ENCODE results near the gene NOL3. TPM values are rescaled to one million over a fixed set of nuclear protein-coding genes. Genes with fewer than 3 reads are reported as not detected.

The NOL3 gene
- total RNA-seq, 1 experiment from 2014 or later, result 58.9 TPM

GRCh38 chr16:67170949-67171649 is 761 bp downstream of the NOL3 start:
- DNase-seq (ENCODE audit: low read depth), result no peak

GRCh38 chr16:67173323-67173722 is 3.0 kb downstream of the NOL3 start:
- no peak for DNase-seq (ENCODE audit: low read depth)

DNA sequence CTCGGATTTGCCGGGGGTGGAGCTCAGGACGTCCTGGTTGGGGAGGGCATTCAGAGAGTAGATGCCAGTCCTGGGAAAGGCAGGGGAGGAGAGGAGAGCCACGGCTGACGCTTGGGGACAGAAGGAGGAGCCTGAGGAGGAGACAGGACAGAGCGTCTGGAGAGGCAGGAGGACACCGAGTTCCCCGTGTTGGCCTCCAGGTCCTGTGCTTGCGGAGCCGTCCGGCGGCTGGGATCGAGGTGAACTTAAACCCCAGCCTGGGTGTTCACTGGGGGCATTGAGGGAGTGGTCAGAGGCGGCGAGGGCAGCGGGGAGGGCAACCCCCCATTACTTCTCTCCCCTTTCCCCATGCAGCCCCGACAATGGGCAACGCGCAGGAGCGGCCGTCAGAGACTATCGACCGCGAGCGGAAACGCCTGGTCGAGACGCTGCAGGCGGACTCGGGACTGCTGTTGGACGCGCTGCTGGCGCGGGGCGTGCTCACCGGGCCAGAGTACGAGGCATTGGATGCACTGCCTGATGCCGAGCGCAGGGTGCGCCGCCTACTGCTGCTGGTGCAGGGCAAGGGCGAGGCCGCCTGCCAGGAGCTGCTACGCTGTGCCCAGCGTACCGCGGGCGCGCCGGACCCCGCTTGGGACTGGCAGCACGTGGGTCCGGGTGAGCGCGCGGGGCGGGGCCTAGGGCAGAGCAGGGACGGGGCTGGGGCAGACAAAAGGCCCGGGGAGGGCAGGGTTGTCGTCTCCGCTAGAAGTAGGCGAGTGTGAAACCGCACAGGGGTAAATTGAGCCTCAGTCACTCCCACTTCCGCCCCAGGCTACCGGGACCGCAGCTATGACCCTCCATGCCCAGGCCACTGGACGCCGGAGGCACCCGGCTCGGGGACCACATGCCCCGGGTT is 3.7 kb downstream of the NOL3 start:
- peak; percentile 91 for DNase-seq (ENCODE audit: low read depth)

GRCh38 chr16:67174706-67175231 is 4.4 kb downstream of the NOL3 start:
- DNase-seq (ENCODE audit: low read depth), result no peak

GRCh38 chr16:67176662-67177061 is 6.3 kb downstream of the NOL3 start:
- no peak for DNase-seq (ENCODE audit: low read depth)

- no peak for DNase-seq (ENCODE audit: low read depth)
Observed at GRCh38 chr16:67177743-67178699, 7.7 kb downstream of the NOL3 start.

DNA sequence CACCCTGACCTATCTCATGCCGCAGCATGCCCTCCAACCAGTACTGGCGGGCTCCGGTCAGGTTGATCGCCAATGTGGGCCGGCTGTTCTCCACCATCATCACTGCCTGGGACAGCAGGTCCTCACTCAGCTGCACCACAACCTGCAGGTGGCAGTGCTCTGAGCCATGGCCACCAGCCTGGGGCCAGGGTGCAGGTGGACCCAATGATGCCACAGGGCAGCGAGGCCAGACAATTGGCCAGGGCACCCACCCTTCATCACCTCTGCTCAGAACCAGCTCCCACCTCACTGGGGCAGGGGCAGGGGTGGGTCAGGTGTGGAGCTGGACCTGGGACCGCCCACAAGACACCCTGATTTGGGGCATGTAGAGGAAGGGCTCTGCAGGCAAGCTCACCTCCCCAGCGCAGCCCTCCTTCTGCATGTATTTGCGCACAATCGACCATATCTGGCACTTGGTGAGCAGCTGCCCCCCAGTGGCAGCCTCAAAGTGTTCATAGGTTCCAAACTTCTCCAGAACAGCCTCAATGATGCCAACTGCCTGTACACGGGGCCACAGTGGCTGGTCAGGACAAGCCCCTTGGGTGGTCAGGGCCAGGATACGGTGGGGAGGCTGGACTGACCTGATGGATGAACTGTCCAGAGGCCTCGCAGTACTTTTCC is 9.2 kb downstream of the NOL3 start:
- DNase-seq (ENCODE audit: low read depth), result no peak

DNA sequence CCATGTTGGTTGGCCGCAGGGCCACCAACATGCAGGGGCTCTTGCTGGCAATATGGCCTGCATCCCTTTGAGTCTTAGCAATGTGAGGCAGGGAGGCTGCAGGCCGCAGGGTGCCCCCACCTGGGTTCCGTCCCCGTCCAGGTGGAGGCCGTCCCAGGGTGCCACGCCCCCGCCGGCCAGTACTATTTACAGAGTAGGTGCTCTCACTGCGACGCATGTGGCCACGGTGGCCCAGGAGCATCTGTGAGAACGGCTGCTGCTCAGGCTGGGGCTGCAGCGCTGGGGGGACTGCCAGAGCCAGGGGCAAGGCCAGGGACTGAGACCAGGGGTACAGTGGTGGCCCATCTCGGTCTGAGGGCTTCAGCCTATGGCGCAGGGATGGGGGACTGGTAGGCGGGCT is 9.8 kb downstream of the NOL3 start:
- no peak for DNase-seq (ENCODE audit: low read depth)

- peak; percentile 89 for DNase-seq (ENCODE audit: low read depth)
Observed at GRCh38 chr16:67181346-67181745, 11.0 kb downstream of the NOL3 start.

DNA sequence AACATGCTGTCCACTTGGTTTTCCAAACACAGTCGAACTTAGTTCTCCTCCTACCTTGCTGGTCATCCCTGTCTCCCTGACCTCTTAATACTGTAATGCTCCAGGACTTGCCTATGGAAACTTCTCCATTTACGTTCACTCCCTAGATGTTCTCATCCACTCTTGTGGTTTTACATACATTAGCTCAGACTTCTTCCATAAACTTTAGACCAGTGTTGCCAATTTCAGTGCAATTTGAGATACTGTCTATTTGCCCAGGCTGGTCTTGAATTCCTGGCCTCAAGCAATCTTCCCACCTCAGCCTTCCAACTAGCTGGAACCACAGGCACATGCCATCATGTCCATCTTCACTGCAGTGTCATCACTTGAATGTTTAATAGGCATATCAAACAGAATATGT is 11.9 kb downstream of the NOL3 start:
- no peak for DNase-seq (ENCODE audit: low read depth)

DNA sequence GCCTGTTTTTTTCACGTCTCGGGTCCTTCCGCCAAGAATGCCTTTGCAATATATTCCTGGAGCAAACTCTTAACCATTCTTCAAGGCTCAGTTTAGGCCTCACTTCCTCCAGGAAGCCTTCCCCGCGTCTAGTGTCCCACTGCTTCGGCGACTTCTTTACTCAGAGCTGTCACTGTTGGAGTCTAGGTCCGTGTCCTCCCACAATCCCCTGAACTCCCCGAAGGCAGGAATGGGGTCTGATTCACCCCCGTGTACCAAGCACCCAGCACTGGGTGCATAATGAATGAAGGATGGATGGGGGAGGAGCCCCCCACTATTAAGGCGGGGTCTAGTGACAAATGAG is 12.9 kb downstream of the NOL3 start:
- DNase-seq (ENCODE audit: low read depth), result no peak

- peak; percentile 98 for DNase-seq (ENCODE audit: low read depth)
Observed at GRCh38 chr16:67183627-67184452, 13.5 kb downstream of the NOL3 start, which contains the start of gene MATCAP1. TSS of gene MATCAP1 (minus strand) at chr16:67183963. CDS start at chr16:67180610, 3,353 bp downstream.

DNA sequence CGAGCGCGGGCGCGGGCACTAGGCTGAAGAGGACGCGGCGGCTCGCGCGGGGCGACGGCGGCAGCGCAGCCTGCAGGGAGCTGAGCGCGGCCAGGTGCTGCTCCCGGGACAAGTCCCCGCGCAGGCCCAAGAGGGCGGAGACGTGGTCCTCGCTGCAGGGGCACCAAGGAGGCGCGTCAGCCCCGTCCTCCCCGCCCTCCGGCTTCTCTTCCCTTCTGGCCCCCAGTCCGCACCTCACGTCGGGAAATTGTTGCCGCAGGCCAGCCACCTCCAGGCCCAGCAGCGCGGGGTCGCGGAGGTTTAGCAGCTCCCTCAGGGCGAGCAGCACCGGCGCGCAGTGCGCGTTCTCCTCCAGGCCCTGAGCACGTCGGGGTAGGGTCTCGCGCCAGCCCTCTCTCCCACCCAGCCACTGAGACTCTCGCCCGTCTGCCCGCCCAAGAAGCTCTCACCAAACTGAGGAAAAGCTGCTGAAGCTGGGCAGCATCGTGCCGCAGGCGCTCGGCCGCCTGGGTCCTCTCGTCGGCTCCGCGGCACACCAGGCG is 14.2 kb downstream of the NOL3 start:
- no peak for DNase-seq (ENCODE audit: low read depth)

DNA sequence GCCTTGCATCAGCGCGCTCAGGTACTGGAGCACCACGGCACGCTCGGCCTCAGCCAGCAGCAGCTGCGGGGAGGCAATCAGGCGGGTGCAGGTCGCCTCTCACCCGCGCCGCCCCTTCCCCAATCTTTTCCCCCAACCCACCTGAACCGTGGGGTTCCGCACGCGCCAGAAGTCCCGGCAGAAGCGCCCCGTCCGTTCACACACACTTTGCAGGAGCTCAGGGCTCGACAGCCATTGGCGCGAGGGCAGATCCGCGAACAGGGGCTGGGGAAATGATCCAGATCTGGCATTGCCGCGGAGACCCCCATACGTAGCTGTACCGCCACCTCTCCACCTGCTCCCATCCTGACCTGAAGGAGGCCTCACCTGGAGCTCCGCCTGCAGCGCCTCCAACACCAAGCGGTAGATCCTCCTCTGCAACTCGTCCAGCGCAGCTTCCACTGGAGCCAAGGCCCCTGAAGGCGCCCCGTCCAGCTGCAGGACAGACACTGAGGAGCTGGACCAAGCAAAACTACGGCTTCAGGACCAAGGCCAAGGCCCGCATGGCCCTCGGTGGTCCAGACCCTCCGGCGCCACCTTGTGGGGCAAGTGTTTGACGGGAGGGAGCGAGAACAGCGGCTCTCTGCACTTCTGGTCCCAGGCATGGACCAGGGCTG is 14.8 kb downstream of the NOL3 start:
- DNase-seq (ENCODE audit: low read depth), result peak; percentile 92

- DNase-seq (ENCODE audit: low read depth), result no peak
Observed at GRCh38 chr16:67185651-67186134, 15.4 kb downstream of the NOL3 start.

- peak; percentile 91 for DNase-seq (ENCODE audit: low read depth)
Observed at GRCh38 chr16:67186550-67186950, 16.2 kb downstream of the NOL3 start.

DNA sequence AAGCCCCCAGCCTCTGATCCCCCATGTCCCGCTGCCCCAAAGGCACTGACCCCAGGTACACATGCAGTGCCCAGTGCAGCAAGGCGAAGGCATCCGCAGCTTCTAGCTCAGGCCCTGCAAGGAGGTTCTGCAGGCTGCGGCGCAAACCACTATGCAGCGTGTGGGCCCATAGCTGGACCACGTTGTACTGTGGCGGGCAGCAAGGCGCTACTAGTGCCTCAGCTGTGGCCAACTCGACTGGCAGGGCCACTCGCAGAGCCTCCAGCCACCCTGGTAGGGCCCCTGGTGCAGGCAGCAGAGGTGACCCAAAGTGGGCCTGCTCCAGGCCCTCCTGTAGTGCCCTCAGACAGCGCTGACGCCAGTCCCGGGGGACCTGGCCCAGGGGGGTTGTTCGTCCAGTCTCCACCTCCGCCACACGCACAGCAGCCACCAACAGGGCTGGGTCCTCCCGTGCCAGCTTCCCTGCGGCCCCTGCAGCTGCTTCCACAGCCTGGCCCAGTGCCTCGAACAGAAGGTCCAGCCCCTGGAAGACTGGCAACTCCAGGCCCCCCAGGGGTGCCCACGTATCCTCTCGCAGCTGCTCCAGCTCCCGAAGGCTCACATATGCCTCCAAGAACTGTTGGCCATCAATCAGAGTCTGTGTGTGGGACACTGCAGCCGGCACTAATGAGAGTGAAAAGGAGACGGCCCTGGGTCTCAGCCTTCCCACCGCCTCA is 17.0 kb downstream of the NOL3 start:
- DNase-seq (ENCODE audit: low read depth), result no peak

DNA sequence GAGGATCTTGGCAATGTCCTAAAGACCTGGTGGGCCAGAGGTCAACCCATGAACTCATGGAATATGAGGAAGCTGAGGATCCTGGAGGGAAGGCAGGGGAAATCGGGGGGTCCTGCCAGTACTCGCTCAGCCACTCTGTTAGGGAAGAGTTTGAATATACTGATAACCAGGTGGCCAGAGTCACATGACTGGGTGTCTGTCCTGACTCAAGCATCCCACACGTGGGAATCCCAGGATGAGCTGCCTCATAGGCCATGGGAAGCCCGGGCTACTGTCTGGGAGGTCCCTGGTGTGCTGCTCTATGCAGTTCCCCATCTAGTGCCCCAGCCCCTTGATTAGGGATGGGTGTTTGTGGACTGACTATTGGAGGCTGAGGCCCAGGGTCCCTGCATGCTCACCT is 18.0 kb downstream of the NOL3 start:
- no peak for DNase-seq (ENCODE audit: low read depth)

GRCh38 chr16:67188798-67189197 is 18.5 kb downstream of the NOL3 start:
- no peak for DNase-seq (ENCODE audit: low read depth)
